Uterus (tissue), 4 donors: Measurements from ENCODE around the gene NEMF. TPM values are rescaled to one million over a fixed set of nuclear protein-coding genes. Genes with fewer than 3 reads are reported as not detected.
A peak's percentile ranks its signal among the peaks of the same experiment; 100 is the strongest.

Experiments
- DNase-seq, 2 donors: peaks; one replicate each; pipeline ENCODE4 v3.0.0-alpha.2; 2019 to 2020
- H3K27ac ChIP-seq, 2 donors: fragments of 200-600 bp; sonication (generic); 1 replicate in 1 of 2; 2 replicates in 1 of 2; pipeline ENCODE4 v1.5.1; 2016 to 2018
- H3K27me3 ChIP-seq, 2 donors: fragments of 200-600 bp; sonication (generic); one replicate each; pipeline ENCODE4 v1.5.1; 2018 to 2019; ENCODE audit warnings: control low read depth in 1 of 2
- H3K36me3 ChIP-seq, 2 donors: fragments of 200-600 bp; sonication (generic); one replicate each; pipeline ENCODE4 v1.5.1; 2019; ENCODE audit warnings: control low read depth in 1 of 2
- H3K4me1 ChIP-seq, 2 donors: fragments of 200-600 bp; sonication (generic); one replicate each; pipeline ENCODE4 v1.5.1; 2018 to 2019; ENCODE audit warnings: control low read depth in 1 of 2
- H3K4me3 ChIP-seq, 2 donors: fragments of 200-600 bp; sonication (generic); 1 replicate in 1 of 2; 2 replicates in 1 of 2; pipeline ENCODE4 v1.5.1; 2018 to 2019; ENCODE audit warnings: mild to moderate bottlenecking in 1 of 2
- H3K9me3 ChIP-seq, 2 donors: fragments of 200-600 bp; sonication (generic); one replicate each; pipeline ENCODE4 v1.5.1; 2019; ENCODE audit warnings: control low read depth in 1 of 2
- CTCF ChIP-seq, 4 experiments: fragments of 200-600 bp in 2 of 4; fragments of 450-650 bp in 2 of 4; sonication (generic) in 2 of 4; IDR thresholded peaks; one replicate each; pipeline ENCODE4 v1.5.1; 2016 to 2019; ENCODE audit warnings: antibody characterized with exemption in 4 of 4, mild to moderate bottlenecking in 2 of 4, moderate library complexity in 1 of 4
- POLR2A ChIP-seq, 2 donors: fragments of 450-650 bp; IDR thresholded peaks; one replicate each; pipeline ENCODE4 v1.6.1; 2016; ENCODE audit warnings: antibody characterized with exemption in 2 of 2, mild to moderate bottlenecking in 1 of 2, moderate library complexity in 1 of 2
- intact Hi-C: fragments of 100-400 bp; cut with DNase I; formaldehyde crosslinking; loops from one replicate; pipeline ENCODE4 v1.15.1; 2023; ENCODE audit warnings: low total_unique reads
- total RNA-seq, 4 donors: library from RNA; depleted of rRNA in 3 of 4; stranded (reverse); fragments of >200 nt in 3 of 4; gene quantifications; one replicate each; pipeline versions ENCODE4 v1.1.0 to v1.2.4, GENCODE V29; 2014 to 2023
- donor health status: DM: yes; HTN: yes; CAD: no.

Gene NEMF
- total RNA-seq, 4 donors from 2014 or later: 54.3 to 108 (median 74.2) TPM

- Histone ChIP-seq H3K4me1 (peaks cover 14 to 15% of the 10 kb centered on the region in 2 donors), H3K9me3 (no peaks in the 10 kb centered on the region), H3K36me3 (no peaks in the 10 kb centered on the region), H3K4me3 (peak overlapping the region; percentile 83 to 100), H3K27ac (peak overlapping the region; percentile 99 to 100), H3K27me3 (no peaks in the 10 kb centered on the region)
- TF ChIP-seq POLR2A (IDR thresholded peaks at IDR 0.05): no peak
- no peak for TF ChIP-seq CTCF (IDR thresholded peaks at IDR 0.05)
- DNase-seq: peak; percentile 45 to 57
- intact Hi-C loops: loop anchor here (10.0 kb wide), 1 partner anchor 211 kb away; no protein-coding TSS in a partner anchor
Observed at GRCh38 chr14:49893309-49894213, 41.0 kb upstream of the NEMF start.

GRCh38 chr14:49892636-49893308 lies 40.2 kb upstream of the NEMF start, which contains the start of gene ARF6:
TSS of gene ARF6 (plus strand) at chr14:49893082. CDS start at chr14:49893737, 655 bp downstream.
- TF ChIP-seq CTCF (IDR thresholded peaks at IDR 0.05): peak; percentile 27 to 58 (median 36)
- peak; percentile 94 to 95 for TF ChIP-seq POLR2A (IDR thresholded peaks at IDR 0.05)

GRCh38 chr14:49892301-49892635 lies 39.7 kb upstream of the NEMF start:
- peak overlapping the region; percentile 83 to 100 for H3K4me3 ChIP-seq
- peak overlapping the region; percentile 99 to 100 for H3K27ac ChIP-seq
- intact Hi-C loops: loop anchor here (10.0 kb wide), 1 partner anchor 213 kb away; no protein-coding TSS in a partner anchor
- no peaks in the 10 kb centered on the region for H3K36me3 ChIP-seq
- peak in 1 of 2 donors; percentile 69 for DNase-seq
- no peaks in the 10 kb centered on the region for H3K9me3 ChIP-seq
- H3K4me1 ChIP-seq: peaks cover 10 to 14% of the 10 kb centered on the region in 2 donors
- no peaks in the 10 kb centered on the region for H3K27me3 ChIP-seq
- TF ChIP-seq POLR2A (IDR thresholded peaks at IDR 0.05) (no peak), CTCF (IDR thresholded peaks at IDR 0.05) (no peak)

More at GRCh38 chr14:49892636-49893308, 40.2 kb upstream of the NEMF start, which contains the start of gene ARF6:
- H3K36me3 ChIP-seq: no peaks in the 10 kb centered on the region
- intact Hi-C loops: loop anchor here (10.0 kb wide), 1 partner anchor 212 kb away; no protein-coding TSS in a partner anchor
- peak within 1 kb of the TSS; percentile 99 to 100 for H3K27ac ChIP-seq
- no peaks in the 10 kb centered on the region for H3K9me3 ChIP-seq
- peak within 1 kb of the TSS; percentile 83 to 100 for H3K4me3 ChIP-seq
- peaks cover 14% of the 10 kb centered on the region in 2 donors for H3K4me1 ChIP-seq
- no peaks in the 10 kb centered on the region for H3K27me3 ChIP-seq
- peak; percentile 98 for DNase-seq

- no peaks in the 10 kb centered on the region for H3K4me1 ChIP-seq
- H3K4me3 ChIP-seq: no peak overlapping the region
- H3K27me3 ChIP-seq: no peaks in the 10 kb centered on the region
- no peaks in the 10 kb centered on the region for H3K9me3 ChIP-seq
- TF ChIP-seq CTCF (IDR thresholded peaks at IDR 0.05) (no peak), POLR2A (IDR thresholded peaks at IDR 0.05) (no peak)
- no peak overlapping the region for H3K27ac ChIP-seq
- intact Hi-C loops: no loop called here
- no peak for DNase-seq
- H3K36me3 ChIP-seq: no peaks in the 10 kb centered on the region
Observed at GRCh38 chr14:49888293-49888692, 35.7 kb upstream of the NEMF start.
